Measurements from ENCODE around the gene VPS4B.
"Not testable (repeated sequence)": the region's sequence is repeated elsewhere in the genome, so short reads cannot be mapped to it uniquely, and the experiment has no call there.

Gene VPS4B

GRCh38 chr18:63460414-63460813, 38.1 kb upstream of the VPS4B start (continued):
- TF ChIP-seq ZIC2 (tag by site-specific recombination; IDR thresholded peaks at IDR 0.05) (no peak), ZNF19 (tag by site-specific recombination; IDR thresholded peaks at IDR 0.05; ENCODE audit: low read depth) (no peak), ZNF112 (tag by site-specific recombination; IDR thresholded peaks at IDR 0.05) (no peak), ZNF174 (tag by site-specific recombination; IDR thresholded peaks at IDR 0.05) (no peak)

- Histone ChIP-seq H3K27ac (ENCODE audit: extremely low read depth, low read depth, low read length) (no peak overlapping the region), H3K4me1 (ENCODE audit: control insufficient read depth, insufficient read depth, low read length) (peaks cover 12% of the 10 kb centered on the region), H3K9me3 (ENCODE audit: control insufficient read depth, insufficient read depth, low read depth, low read length) (no peaks in the 10 kb centered on the region; the same call in 1 of the 2 replicates), H3K4me3 (ENCODE audit: low read depth, low read length) (no peak overlapping the region), H3K36me3 (ENCODE audit: control insufficient read depth in 2 of 2, insufficient read depth in 1 of 2, low read length in 2 of 2) (no peaks in the 10 kb centered on the region)
- ChIA-PET CTCF (interaction anchor here (0.6 to 1.2 kb wide), 3 partner anchors 114 to 327 kb away, joined by 3 read pairs; no protein-coding TSS in a partner anchor), POLR2A (no interaction called here)
- TF ChIP-seq KLF17 (tag by site-specific recombination; IDR thresholded peaks at IDR 0.05) = peak; percentile 98
- TF ChIP-seq ZNF114 (tag by site-specific recombination; IDR thresholded peaks at IDR 0.05) = no peak
- TF ChIP-seq ZNF561 (tag by site-specific recombination; IDR thresholded peaks at IDR 0.05; ENCODE audit: borderline replicate concordance) = no peak
- TF ChIP-seq KLF1 (tag by site-specific recombination; IDR thresholded peaks at IDR 0.05) = peak; percentile 99
- TF ChIP-seq ZNF837 (tag by site-specific recombination; IDR thresholded peaks at IDR 0.05) = no peak
Observed at GRCh38 chr18:63457977-63458376, 35.7 kb upstream of the VPS4B start.

- Histone ChIP-seq H3K27ac (ENCODE audit: extremely low read depth, low read depth, low read length) (no peak overlapping the region), H3K36me3 (ENCODE audit: control insufficient read depth in 2 of 2, insufficient read depth in 1 of 2, low read length in 2 of 2) (no peaks in the 10 kb centered on the region), H3K4me3 (ENCODE audit: low read depth, low read length) (no peak overlapping the region), H3K4me1 (ENCODE audit: control insufficient read depth, insufficient read depth, low read length) (peaks cover 22% of the 10 kb centered on the region), H3K9me3 (ENCODE audit: control insufficient read depth, insufficient read depth, low read depth, low read length) (no peaks in the 10 kb centered on the region)
- peak; percentile 66 for TF ChIP-seq KLF1 (tag by site-specific recombination; IDR thresholded peaks at IDR 0.05)
- no peak for TF ChIP-seq KLF8 (tag by site-specific recombination; IDR thresholded peaks at IDR 0.05)
- POLR2A ChIA-PET = no interaction called here
- CTCF ChIA-PET = interaction anchor here (0.6 to 2.7 kb wide), 4 partner anchors 15 to 1204 kb away, joined by 3 to 16 read pairs (median 4); no protein-coding TSS in a partner anchor
Observed at GRCh38 chr18:63454497-63454896, 32.2 kb upstream of the VPS4B start.

GRCh38 chr18:63452751-63453150, 30.5 kb upstream of the VPS4B start:
- ChIA-PET POLR2A (interaction anchor here (1.1 kb wide), 1 partner anchor 85 kb away, joined by 3 read pairs; the partner anchor contains the start of gene KDSR), CTCF (interaction anchor here (2.7 kb wide), 1 partner anchor 13 kb away, joined by 16 read pairs; no protein-coding TSS in a partner anchor)
- peaks cover 22% of the 10 kb centered on the region for H3K4me1 ChIP-seq (ENCODE audit: control insufficient read depth, insufficient read depth, low read length)
- peak overlapping the region; percentile 95 for H3K27ac ChIP-seq (ENCODE audit: extremely low read depth, low read depth, low read length)
- not testable (repeated sequence) for H3K36me3 ChIP-seq (ENCODE audit: control insufficient read depth in 2 of 2, insufficient read depth in 1 of 2, low read length in 2 of 2); H3K4me3 ChIP-seq (ENCODE audit: low read depth, low read length); H3K9me3 ChIP-seq (ENCODE audit: control insufficient read depth, insufficient read depth, low read depth, low read length)

- POLR2A ChIA-PET = interaction anchor here (1.1 kb wide), 1 partner anchor 85 kb away, joined by 3 read pairs; the partner anchor contains the start of gene KDSR
- Histone ChIP-seq H3K27ac (ENCODE audit: extremely low read depth, low read depth, low read length) (peak overlapping the region; percentile 95), H3K9me3 (ENCODE audit: control insufficient read depth, insufficient read depth, low read depth, low read length) (no peaks in the 10 kb centered on the region), H3K4me3 (ENCODE audit: low read depth, low read length) (no peak overlapping the region), H3K4me1 (ENCODE audit: control insufficient read depth, insufficient read depth, low read length) (peaks cover 22% of the 10 kb centered on the region), H3K36me3 (ENCODE audit: control insufficient read depth in 2 of 2, insufficient read depth in 1 of 2, low read length in 2 of 2) (no peaks in the 10 kb centered on the region)
- CTCF ChIA-PET = interaction anchor here (0.6 to 1.3 kb wide), 2 partner anchors 13 to 436 kb away, joined by 4 to 5 read pairs; no protein-coding TSS in a partner anchor
- TF ChIP-seq ZNF677 (tag by site-specific recombination; IDR thresholded peaks at IDR 0.05) (peak; percentile 93), ZNF335 (tag by site-specific recombination; conservative IDR thresholded peaks at IDR 0.05) (peak; percentile 73), ZNF354C (tag by site-specific recombination; IDR thresholded peaks at IDR 0.05; ENCODE audit: borderline replicate concordance, low read depth) (no peak), ZNF701 (tag by site-specific recombination; IDR thresholded peaks at IDR 0.05) (no peak), ZNF664 (tag by site-specific recombination; IDR thresholded peaks at IDR 0.05) (no peak), PRDM4 (tag by site-specific recombination; IDR thresholded peaks at IDR 0.05) (peak; percentile 13), ZNF843 (tag by site-specific recombination; IDR thresholded peaks at IDR 0.05) (peak; percentile 75; the same call in 1 of the 2 replicates), ZNF148 (tag by site-specific recombination; IDR thresholded peaks at IDR 0.05; ENCODE audit: borderline replicate concordance) (no peak), ZNF2 (tag by site-specific recombination; IDR thresholded peaks at IDR 0.05) (no peak)
Observed at GRCh38 chr18:63451799-63452660, 29.8 kb upstream of the VPS4B start.

All from HEK293 (cell line).